HepG2 (cell line): ENCODE results near the gene ZNF287. TPM values are rescaled to one million over a fixed set of nuclear protein-coding genes. Genes with fewer than 3 reads are reported as not detected.

Source experiments
- ATAC-seq: fragments of 200-7000 bp; cut with Tn5 transposase; 3 replicates; pipeline ENCODE4 v1.9.1; 2020; ENCODE audit warnings: mild to moderate bottlenecking, moderate library complexity
- BruUV-seq: library from RNA; stranded (reverse); fragments of 400-500 nt; replicated peaks from 2 replicates; lab custom pipeline; 2021; lab: Mats Ljungman, UMichigan
- CTCF ChIA-PET: fragments of 300-600 bp; formaldehyde crosslinking; extraction: SDS; loops from one replicate; lab custom pipeline; 2021; ENCODE audit warnings: low total read pairs, inconsistent platforms, low intra/inter-chr PET ratio; lab: Yijun Ruan, JAX
- POLR2A ChIA-PET: fragments of 350-600 bp; sonication (Branson Sonifier 250); formaldehyde crosslinking; loops from one replicate; lab custom pipeline; 2020; ENCODE audit warnings: antibody characterized with exemption, inconsistent platforms; lab: Yijun Ruan, JAX
- DNase-seq: peaks from one replicate; pipeline ENCODE4 v3.0.0-alpha.2; 2015; ENCODE audit warnings: low spot score
- FAIRE-seq: peaks from 3 replicates; lab custom pipeline; 2011; peaks lifted over from hg19 to GRCh38; lab: Jason Lieb, UNC
- H2AFZ ChIP-seq: one replicate; pipeline ENCODE4 v1.6.1; 2011; ENCODE audit warnings: low read length, inconsistent platforms
- H3K27ac ChIP-seq: fragments of 300-600 bp; 3 replicates; pipeline ENCODE4 v1.8.0; 2011; ENCODE audit warnings: mixed run types, mild to moderate bottlenecking, mixed read lengths, low read length, inconsistent platforms; ENCODE audit not compliant: insufficient read depth; ENCODE audit errors: extremely low read length
- H3K27me3 ChIP-seq, 2 experiments: fragments of 200-600 bp in 1 of 2; 2 replicates in 1 of 2; 3 replicates in 1 of 2; pipeline versions ENCODE4 v1.6.0 to v1.8.0; 2011; ENCODE audit warnings: low read length in 2 of 2, mild to moderate bottlenecking in 2 of 2, moderate library complexity in 2 of 2, inconsistent platforms in 1 of 2; ENCODE audit not compliant: insufficient read depth in 2 of 2, control insufficient read depth in 1 of 2
- H3K36me3 ChIP-seq, 2 experiments: fragments of 200-600 bp in 1 of 2; replicated peaks in 1 of 2; 2 replicates in 1 of 2; 3 replicates in 1 of 2; pipeline versions ENCODE4 v1.5.1 to v1.8.0; 2011; ENCODE audit warnings: low read length in 2 of 2, inconsistent platforms in 1 of 2; ENCODE audit not compliant: insufficient read depth in 2 of 2, control insufficient read depth in 1 of 2
- H3K4me1 ChIP-seq: 2 replicates; pipeline ENCODE4 v1.5.1; 2012; ENCODE audit warnings: low read length, inconsistent platforms; ENCODE audit not compliant: insufficient read depth
- H3K4me2 ChIP-seq: 2 replicates; pipeline ENCODE4 v1.6.0; 2011; ENCODE audit warnings: low read depth, low read length, inconsistent platforms
- H3K4me3 ChIP-seq, 3 experiments: fragments of 200-600 bp in 1 of 3; sonication (generic), shearing (Covaris generic) in 1 of 3; replicated peaks in 1 of 3; 2 replicates each; pipeline ENCODE4 v1.5.1; 2011 to 2016; ENCODE audit warnings: low read length in 3 of 3, inconsistent platforms in 2 of 3, low read depth in 2 of 3, mild to moderate bottlenecking in 2 of 3, control low read depth in 1 of 3, mixed read lengths in 1 of 3; ENCODE audit not compliant: insufficient read depth in 1 of 3
- H3K79me2 ChIP-seq: one replicate; pipeline ENCODE4 v1.6.1; 2011; ENCODE audit warnings: low read length, inconsistent platforms; ENCODE audit not compliant: insufficient read depth
- H3K9ac ChIP-seq: 2 replicates; pipeline ENCODE4 v1.6.0; 2011; ENCODE audit warnings: mild to moderate bottlenecking, low read depth, low read length, inconsistent platforms; ENCODE audit not compliant: insufficient read depth
- H3K9me3 ChIP-seq: 2 replicates; pipeline ENCODE4 v1.5.1; 2012; ENCODE audit warnings: mild to moderate bottlenecking, low read length
- H4K20me1 ChIP-seq: 2 replicates; pipeline ENCODE4 v1.6.0; 2011; ENCODE audit warnings: inconsistent platforms, mild to moderate bottlenecking, low read length, moderate library complexity; ENCODE audit not compliant: insufficient read depth
- ATF7-NPFF ChIP-seq: sonication (generic); formaldehyde crosslinking; IDR thresholded peaks from 2 replicates; pipeline ENCODE4 v1.8.1; 2023; ENCODE audit warnings: mild to moderate bottlenecking, low read depth, missing genetic modification reagents, moderate library complexity
- NCOR1 ChIP-seq: fragments of 200-600 bp; sonication (generic); IDR thresholded peaks from 2 replicates; pipeline ENCODE4 v1.7.0; 2017; ENCODE audit warnings: antibody characterized with exemption, low read length, borderline replicate concordance
- PHF8 ChIP-seq: sonication (generic); formaldehyde crosslinking; IDR thresholded peaks from 2 replicates; pipeline ENCODE4 v1.5.0; 2020; ENCODE audit warnings: missing genetic modification reagents
- RCOR2 ChIP-seq: IDR thresholded peaks from 2 replicates; pipeline ENCODE4 v1.6.1; 2016; ENCODE audit warnings: missing biosample characterization, missing genetic modification reagents
- SRSF1 ChIP-seq: fragments of 200-400 bp; formaldehyde crosslinking; optimal IDR thresholded peaks from 2 replicates; pipeline ENCODE3; 2017; ENCODE audit warnings: mild to moderate bottlenecking, low read depth, low read length, moderate library complexity
- WGBS: methylation state at CpG from one replicate; pipeline ENCODE4 v1.1.6; 2017; ENCODE audit warnings: low lambda C conversion rate; 5-methylcytosine and 5-hydroxymethylcytosine counted together
- in situ Hi-C: cut with HindIII; loops from 2 replicates; pipeline ENCODE4 v1.10.0; 2017; ENCODE audit warnings: low pct_unique_long_range_greater_than_20kb; ENCODE audit not compliant: extremely low pct_ligation_motif_present
- intact Hi-C: fragments of 100-400 bp; cut with micrococcal nuclease; formaldehyde crosslinking; loops from one replicate; pipeline ENCODE4 v1.10.0; 2022; ENCODE audit not compliant: unreplicated experiment
- polyA plus RNA-seq, 8 experiments: library from polyadenylated mRNA; depleted of rRNA in 3 of 8; stranded (reverse) in 7 of 8; unstranded in 1 of 8; fragments of >200 nt; fragmentation: Illumina TruSeq in 4 of 8; extraction: Trizol in 4 of 8; gene quantifications; 2 replicates each; pipeline versions ENCODE4 v1.2.1 to v1.2.3, GENCODE V29; 2011 to 2016; ENCODE audit warnings: low read depth in 4 of 8, missing spikeins in 1 of 8, mixed read lengths in 1 of 8; ENCODE audit not compliant: insufficient read depth in 1 of 8
- total RNA-seq, 5 experiments: library from RNA; depleted of rRNA; stranded (reverse); fragments of >200 nt; fragmentation: Illumina TruSeq; extraction: Trizol; gene quantifications; 2 replicates each; pipeline ENCODE4 v1.2.3, GENCODE V29; 2016; ENCODE audit warnings: low read depth in 1 of 5

The ZNF287 gene
- total and polyA plus RNA-seq, 2 of the 13 experiments (the other 11 are each of a cell fraction or from before 2014, with no cell fraction given), result 0.21 TPM; not detected in 1

- Histone ChIP-seq H2AFZ (no peak overlapping the region), H3K9me3 (no peaks in the 10 kb centered on the region), H3K27me3 (peaks cover 0 to 3% of the 10 kb centered on the region in 2 experiments; a peak in 1 of 5 replicates), H3K36me3 (no peaks in the 10 kb centered on the region), H4K20me1 (no peaks in the 10 kb centered on the region), H3K79me2 (no peaks in the 10 kb centered on the region), H3K27ac (no peak overlapping the region), H3K9ac (no peak overlapping the region), H3K4me2 (no peak overlapping the region), H3K4me1 (0 out of 2 replicates have a peak, but pooled peaks cover 4% of the 10 kb centered on the region), H3K4me3 (no peak overlapping the region)
- DNase-seq, result no peak
- in situ Hi-C loops, result no loop called here
- no peak for FAIRE-seq
- no peak for ATAC-seq
- BruUV-seq, result no TSS peak
- TF ChIP-seq ATF7-NPFF (no peak), SRSF1 (no peak), PHF8 (CRISPR knock-in tag) (no peak), RCOR2 (CRISPR knock-in tag) (no peak), NCOR1 (no peak)
- WGBS, result 25% methylated on average over 3 of the region's 3 CpGs
- ChIA-PET CTCF (no interaction called here), POLR2A (no interaction called here)
- intact Hi-C loops, result no loop called here
Measured at GRCh38 chr17:16504984-16505383, 64.0 kb downstream of the ZNF287 start.

Other genes starting within 250 kb of the ZNF287 start
- gene CENPV, start 215.7 kb downstream of the ZNF287 start, total RNA-seq (2016; rRNA removed; fragmentation: Illumina TruSeq; extraction: Trizol), result 216 and 292 TPM in 2 replicates
- gene CENPV, start 215.7 kb downstream of the ZNF287 start, polyA plus RNA-seq (2011; rRNA removed), result 159 and 193 TPM in 2 replicates
- gene UBB, start 188.1 kb downstream of the ZNF287 start, total RNA-seq (2016; rRNA removed; fragmentation: Illumina TruSeq; extraction: Trizol), result 2,066 and 2,598 TPM in 2 replicates
- gene UBB, start 188.1 kb downstream of the ZNF287 start, polyA plus RNA-seq (2011; rRNA removed), result 1,130 and 1,263 TPM in 2 replicates
- gene TRPV2, start 153.6 kb downstream of the ZNF287 start, total RNA-seq (2016; rRNA removed; fragmentation: Illumina TruSeq; extraction: Trizol), result 7.3 and 13.6 TPM in 2 replicates
- 21.3 and 37.6 TPM in 2 replicates for gene TRPV2, start 153.6 kb downstream of the ZNF287 start, polyA plus RNA-seq (2011; rRNA removed)
- 0.06 TPM in 1 of 2 replicates, not detected in the other for gene LRRC75A, start 77.0 kb downstream of the ZNF287 start, total RNA-seq (2016; rRNA removed; fragmentation: Illumina TruSeq; extraction: Trizol)
- 0.03 and 0.18 TPM in 2 replicates for gene LRRC75A, start 77.0 kb downstream of the ZNF287 start, polyA plus RNA-seq (2011; rRNA removed)
- 3.5 and 4.3 TPM in 2 replicates for gene ZNF624, start 84.6 kb upstream of the ZNF287 start, total RNA-seq (2016; rRNA removed; fragmentation: Illumina TruSeq; extraction: Trizol)
- 0.67 and 0.75 TPM in 2 replicates for gene ZNF624, start 84.6 kb upstream of the ZNF287 start, polyA plus RNA-seq (2011; rRNA removed)
- 0.09 TPM in 1 of 2 replicates, not detected in the other for gene CCDC144A, start 121.0 kb upstream of the ZNF287 start, total RNA-seq (2016; rRNA removed; fragmentation: Illumina TruSeq; extraction: Trizol)
- gene CCDC144A, start 121.0 kb upstream of the ZNF287 start, polyA plus RNA-seq (2011; rRNA removed), result not detected in 2 replicates